ENCODE measurements around the gene ELMOD3.

The ELMOD3 gene

DNA sequence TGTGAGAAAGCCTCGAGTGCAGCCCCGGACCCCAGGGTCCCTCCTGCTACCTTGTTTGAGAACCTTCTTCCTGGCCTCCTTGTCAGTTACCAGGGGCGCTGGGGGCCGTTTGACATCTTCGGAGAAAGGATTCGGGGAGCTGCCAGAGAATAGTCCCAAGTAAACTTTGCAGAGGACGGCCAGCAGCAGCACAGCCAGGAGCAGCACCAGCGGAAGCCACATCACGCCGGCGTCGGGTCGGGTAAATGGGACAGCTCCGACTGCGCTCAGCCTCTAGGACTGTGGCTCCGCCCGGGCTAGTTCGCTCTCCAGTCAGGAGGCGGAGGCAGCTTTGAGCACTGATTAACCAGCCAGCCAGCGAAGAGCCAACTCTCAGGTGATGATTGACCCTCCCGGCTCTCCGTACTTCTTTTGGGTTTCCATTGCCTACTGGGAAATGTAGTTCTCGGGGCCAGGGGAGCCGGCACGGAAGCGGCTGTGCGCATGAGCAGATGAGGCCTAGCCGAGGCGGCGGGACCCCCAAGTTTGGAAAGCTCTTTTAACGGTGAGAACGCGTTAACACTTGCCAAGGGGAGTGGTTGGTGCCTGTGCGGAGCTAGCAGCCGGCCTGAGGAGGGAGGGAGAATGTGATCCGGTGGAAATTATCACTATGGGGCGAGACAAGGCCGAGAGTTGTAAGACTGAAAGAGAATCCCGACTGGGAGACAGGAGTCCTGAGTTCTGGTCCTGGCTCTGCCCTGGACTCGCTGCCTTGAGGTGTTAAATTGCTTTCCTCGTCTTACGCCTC, at the start of gene ELMOD3, which contains the start of gene RETSAT:
Gene ELMOD3, plus strand, starts transcription at position 484 of the 787 bp plus-strand sequence. CDS start 2,430 bp downstream, outside the sequence.
Gene RETSAT, minus strand, starts transcription at position 243 of the 787 bp plus-strand sequence. Its CDS starts 21 bp downstream, at position 222.
- Histone ChIP-seq H3K27me3 (ENCODE audit: low read depth, low read length) (no peaks in the 10 kb centered on the region), H3K9me3 (ENCODE audit: insufficient read depth, low read length) (no peaks in the 10 kb centered on the region), H3K4me3 (ENCODE audit: low read length) (peak within 1 kb of the TSS; percentile 94), H3K9ac (ENCODE audit: low read length) (peak within 1 kb of the TSS; percentile 92), H4K20me1 (ENCODE audit: insufficient read depth, low read length) (no peaks in the 10 kb centered on the region), H3K79me2 (ENCODE audit: low read length) (peaks cover 28% of the 10 kb centered on the region), H3K4me1 (ENCODE audit: low read length) (peaks cover 10% of the 10 kb centered on the region), H2AFZ (ENCODE audit: low read depth, low read length) (peak within 1 kb of the TSS; percentile 98), H3K36me3 (replicated peaks; ENCODE audit: low read depth, low read length) (peaks cover 19% of the 10 kb centered on the region), H3K27ac (ENCODE audit: low read length) (peak within 1 kb of the TSS; percentile 28), H3K4me2 (ENCODE audit: low read length) (peak within 1 kb of the TSS; percentile 96)
- TF ChIP-seq, protein P1, sequence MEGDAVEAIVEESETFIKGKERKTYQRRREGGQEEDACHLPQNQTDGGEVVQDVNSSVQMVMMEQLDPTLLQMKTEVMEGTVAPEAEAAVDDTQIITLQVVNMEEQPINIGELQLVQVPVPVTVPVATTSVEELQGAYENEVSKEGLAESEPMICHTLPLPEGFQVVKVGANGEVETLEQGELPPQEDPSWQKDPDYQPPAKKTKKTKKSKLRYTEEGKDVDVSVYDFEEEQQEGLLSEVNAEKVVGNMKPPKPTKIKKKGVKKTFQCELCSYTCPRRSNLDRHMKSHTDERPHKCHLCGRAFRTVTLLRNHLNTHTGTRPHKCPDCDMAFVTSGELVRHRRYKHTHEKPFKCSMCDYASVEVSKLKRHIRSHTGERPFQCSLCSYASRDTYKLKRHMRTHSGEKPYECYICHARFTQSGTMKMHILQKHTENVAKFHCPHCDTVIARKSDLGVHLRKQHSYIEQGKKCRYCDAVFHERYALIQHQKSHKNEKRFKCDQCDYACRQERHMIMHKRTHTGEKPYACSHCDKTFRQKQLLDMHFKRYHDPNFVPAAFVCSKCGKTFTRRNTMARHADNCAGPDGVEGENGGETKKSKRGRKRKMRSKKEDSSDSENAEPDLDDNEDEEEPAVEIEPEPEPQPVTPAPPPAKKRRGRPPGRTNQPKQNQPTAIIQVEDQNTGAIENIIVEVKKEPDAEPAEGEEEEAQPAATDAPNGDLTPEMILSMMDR (IDR thresholded peaks at IDR 0.05; ENCODE audit: low read depth, low read length), result no peak
- TF ChIP-seq EZH2phosphoT487 (IDR thresholded peaks at IDR 0.05; ENCODE audit: low read depth), result no peak

DNA sequence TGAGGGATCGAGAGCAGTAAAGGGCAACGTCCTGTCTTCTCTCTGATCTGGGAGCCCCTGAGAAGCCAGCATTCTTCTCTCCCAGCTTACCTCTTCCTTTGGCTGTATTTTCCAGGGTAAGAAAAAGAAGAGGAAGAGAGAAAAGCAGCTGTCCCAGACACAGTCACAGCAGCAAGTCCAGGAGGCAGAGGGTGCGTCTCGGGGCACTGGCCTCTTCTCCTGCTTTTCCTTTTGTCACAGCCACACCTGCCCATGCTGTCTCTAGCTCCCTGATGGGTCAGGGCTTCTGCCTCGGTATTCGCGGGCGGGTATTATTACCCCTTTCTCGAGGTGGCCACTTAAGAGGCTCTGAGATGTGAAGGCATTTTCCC, 47.1 kb upstream of the ELMOD3 start:
- Histone ChIP-seq H3K4me2 (ENCODE audit: low read length) (peak overlapping the region; percentile 48), H3K4me3 (ENCODE audit: low read length) (peak overlapping the region; percentile 49; the same call in 1 of the 2 replicates), H2AFZ (ENCODE audit: low read depth, low read length) (no peak overlapping the region), H3K4me1 (ENCODE audit: low read length) (peaks cover 22% of the 10 kb centered on the region), H3K9ac (ENCODE audit: low read length) (peak overlapping the region; percentile 19; the same call in 1 of the 2 replicates), H3K27ac (ENCODE audit: low read length) (no peak overlapping the region), H3K36me3 (replicated peaks; ENCODE audit: low read depth, low read length) (no peaks in the 10 kb centered on the region), H3K27me3 (ENCODE audit: low read depth, low read length) (peaks cover 13% of the 10 kb centered on the region), H3K79me2 (ENCODE audit: low read length) (no peaks in the 10 kb centered on the region), H4K20me1 (ENCODE audit: insufficient read depth, low read length) (no peaks in the 10 kb centered on the region), H3K9me3 (ENCODE audit: insufficient read depth, low read length) (no peaks in the 10 kb centered on the region)
- TF ChIP-seq EZH2phosphoT487 (IDR thresholded peaks at IDR 0.05; ENCODE audit: low read depth), result no peak
- TF ChIP-seq, protein P1 (IDR thresholded peaks at IDR 0.05; ENCODE audit: low read depth, low read length), result no peak

DNA sequence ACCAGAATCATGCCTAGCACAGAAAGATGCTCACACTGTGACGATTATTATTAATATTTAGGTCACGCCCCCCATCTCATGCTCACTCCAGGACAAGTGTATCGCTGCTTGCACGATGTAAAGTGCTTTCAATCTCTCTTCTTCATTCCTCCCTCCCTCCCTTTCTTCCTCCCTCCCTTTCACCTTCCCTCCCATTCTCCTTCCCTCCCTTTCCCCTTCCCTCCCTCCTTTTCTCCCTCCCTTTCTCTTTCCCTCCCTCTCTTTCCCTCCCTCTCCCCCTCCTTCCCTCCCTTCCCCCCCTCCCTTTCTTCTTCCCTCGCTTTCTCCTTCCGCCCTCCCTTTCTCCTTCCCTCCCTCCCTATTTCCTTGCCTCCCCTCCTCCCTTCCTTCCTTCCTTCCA, 46.4 kb upstream of the ELMOD3 start:
- no peaks in the 10 kb centered on the region for H3K9me3 ChIP-seq (ENCODE audit: insufficient read depth, low read length)
- no peak overlapping the region for H3K4me2 ChIP-seq (ENCODE audit: low read length)
- H3K9ac ChIP-seq (ENCODE audit: low read length), result no peak overlapping the region
- H3K4me3 ChIP-seq (ENCODE audit: low read length), result no peak overlapping the region
- no peaks in the 10 kb centered on the region for H3K36me3 ChIP-seq (replicated peaks; ENCODE audit: low read depth, low read length)
- peaks cover 22% of the 10 kb centered on the region for H3K4me1 ChIP-seq (ENCODE audit: low read length)
- no peak overlapping the region for H2AFZ ChIP-seq (ENCODE audit: low read depth, low read length)
- no peaks in the 10 kb centered on the region for H3K79me2 ChIP-seq (ENCODE audit: low read length)
- peaks cover 12% of the 10 kb centered on the region for H3K27me3 ChIP-seq (ENCODE audit: low read depth, low read length)
- no peak overlapping the region for H3K27ac ChIP-seq (ENCODE audit: low read length)
- no peaks in the 10 kb centered on the region for H4K20me1 ChIP-seq (ENCODE audit: insufficient read depth, low read length)
- TF ChIP-seq EZH2phosphoT487 (IDR thresholded peaks at IDR 0.05; ENCODE audit: low read depth), result no peak
- TF ChIP-seq, protein P1 (IDR thresholded peaks at IDR 0.05; ENCODE audit: low read depth, low read length), result no peak

DNA sequence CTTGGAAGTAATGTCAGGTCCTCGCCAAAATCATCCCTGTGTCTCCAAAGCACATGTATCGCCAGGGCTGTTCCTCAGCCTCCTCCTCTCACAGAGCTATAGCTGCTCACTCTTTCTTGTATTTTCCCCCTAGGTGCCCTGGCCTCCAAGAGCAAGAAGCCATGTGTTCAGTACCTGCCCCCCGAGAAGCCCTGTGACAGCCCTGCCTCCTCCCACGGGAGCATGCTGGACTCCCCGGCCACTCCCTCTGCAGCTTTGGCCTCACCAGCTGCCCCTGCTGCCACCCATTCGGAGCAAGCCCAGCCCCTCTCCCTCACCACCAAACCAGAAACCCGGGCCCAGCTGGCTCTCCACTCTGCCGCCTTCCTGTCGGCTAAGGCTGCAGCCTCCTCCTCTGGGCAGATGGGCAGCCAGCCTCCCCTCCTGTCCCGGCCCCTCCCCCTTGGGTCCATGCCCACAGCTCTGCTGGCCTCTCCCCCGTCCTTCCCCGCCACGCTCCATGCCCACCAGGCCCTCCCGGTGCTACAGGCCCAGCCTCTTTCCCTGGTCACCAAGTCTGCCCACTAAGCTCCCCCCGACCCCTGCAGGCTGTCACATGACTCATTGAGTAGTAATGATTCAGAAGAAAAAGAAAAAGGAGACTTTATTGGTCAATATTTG, 45.5 kb upstream of the ELMOD3 start:
- Histone ChIP-seq H3K9me3 (ENCODE audit: insufficient read depth, low read length) (no peaks in the 10 kb centered on the region), H2AFZ (ENCODE audit: low read depth, low read length) (no peak overlapping the region), H3K27ac (ENCODE audit: low read length) (no peak overlapping the region), H3K36me3 (replicated peaks; ENCODE audit: low read depth, low read length) (no peaks in the 10 kb centered on the region), H3K9ac (ENCODE audit: low read length) (no peak overlapping the region), H4K20me1 (ENCODE audit: insufficient read depth, low read length) (no peaks in the 10 kb centered on the region), H3K79me2 (ENCODE audit: low read length) (no peaks in the 10 kb centered on the region), H3K4me1 (ENCODE audit: low read length) (peaks cover 22% of the 10 kb centered on the region), H3K27me3 (ENCODE audit: low read depth, low read length) (peaks cover 12% of the 10 kb centered on the region), H3K4me2 (ENCODE audit: low read length) (peak overlapping the region; percentile 28; the same call in 1 of the 2 replicates), H3K4me3 (ENCODE audit: low read length) (no peak overlapping the region)
- TF ChIP-seq, protein P1 (IDR thresholded peaks at IDR 0.05; ENCODE audit: low read depth, low read length), result no peak
- no peak for TF ChIP-seq EZH2phosphoT487 (IDR thresholded peaks at IDR 0.05; ENCODE audit: low read depth)

All from OCI-LY3 (cell line).